HEK293 (cell line): ENCODE measurements around the gene SAC3D1.

Experiments used
- CTCF ChIA-PET: fragments of 350-600 bp; formaldehyde crosslinking; extraction: SDS; loops from one replicate; lab custom pipeline; 2021; ENCODE audit warnings: antibody characterized with exemption; lab: Yijun Ruan, JAX
- POLR2A ChIA-PET: fragments of 300-600 bp; formaldehyde crosslinking; extraction: SDS; loops from one replicate; lab custom pipeline; 2020; ENCODE audit warnings: antibody characterized with exemption, inconsistent platforms; lab: Yijun Ruan, JAX
- H3K27ac ChIP-seq: fragments of 200-500 bp; sonication (Bioruptor generic); 2 replicates; pipeline ENCODE4 v1.5.1; 2014; ENCODE audit warnings: low read depth, low read length, control low read depth, inconsistent platforms; ENCODE audit errors: extremely low read depth
- H3K36me3 ChIP-seq, 2 experiments: fragments of 200-500 bp in 1 of 2; sonication (Bioruptor generic) in 1 of 2; 1 replicate in 1 of 2; 2 replicates in 1 of 2; pipeline ENCODE4 v1.5.1; 2014 to 2017; ENCODE audit warnings: inconsistent platforms in 2 of 2, low read length in 2 of 2; ENCODE audit not compliant: control insufficient read depth in 2 of 2, insufficient read depth in 1 of 2
- H3K4me1 ChIP-seq: fragments of 200-500 bp; sonication (Bioruptor generic); 2 replicates; pipeline ENCODE4 v1.5.1; 2014; ENCODE audit warnings: mild to moderate bottlenecking, low read length, inconsistent platforms; ENCODE audit not compliant: control insufficient read depth, insufficient read depth
- H3K4me3 ChIP-seq: 2 replicates; pipeline ENCODE4 v1.5.1; 2011; ENCODE audit warnings: low read depth, mild to moderate bottlenecking, control low read depth, low read length, moderate library complexity
- H3K9me3 ChIP-seq: fragments of 200-500 bp; sonication (Bioruptor generic); 2 replicates; pipeline ENCODE4 v1.5.1; 2014; ENCODE audit warnings: low read depth, low read length, inconsistent platforms; ENCODE audit not compliant: control insufficient read depth, insufficient read depth
- EGR2 ChIP-seq: fragments of 450-650 bp; formaldehyde crosslinking; IDR thresholded peaks from 2 replicates; pipeline ENCODE4 v1.5.1; 2016; ENCODE audit warnings: low read depth, missing biosample characterization, missing genetic modification characterization
- HOXA7 ChIP-seq: sonication (generic); formaldehyde crosslinking; IDR thresholded peaks from 2 replicates; pipeline ENCODE4 v1.8.1; 2022; ENCODE audit warnings: missing genetic modification reagents, borderline replicate concordance
- HOXC10 ChIP-seq: sonication (generic); formaldehyde crosslinking; IDR thresholded peaks from 2 replicates; pipeline ENCODE4 v1.8.1; 2023; ENCODE audit warnings: mild to moderate bottlenecking, missing genetic modification reagents
- IKZF3 ChIP-seq: fragments of 450-650 bp; IDR thresholded peaks from 2 replicates; pipeline ENCODE4 v1.5.0; 2018; ENCODE audit warnings: missing biosample characterization, mild to moderate bottlenecking, missing genetic modification characterization, moderate library complexity
- KLF9 ChIP-seq: fragments of 450-650 bp; formaldehyde crosslinking; IDR thresholded peaks from 2 replicates; pipeline ENCODE4 v1.5.1; 2016; ENCODE audit warnings: missing biosample characterization, missing genetic modification characterization, low read depth
- PRDM1 ChIP-seq: fragments of 450-650 bp; formaldehyde crosslinking; IDR thresholded peaks from 2 replicates; pipeline ENCODE4; 2016; ENCODE audit warnings: missing biosample characterization, missing genetic modification characterization
- PRDM10 ChIP-seq: fragments of 450-650 bp; formaldehyde crosslinking; IDR thresholded peaks from 2 replicates; pipeline ENCODE4 v1.5.1; 2016; ENCODE audit warnings: missing biosample characterization, missing genetic modification characterization
- TCF7L2 ChIP-seq: IDR thresholded peaks from 2 replicates; pipeline ENCODE4 v1.6.1; 2011; ENCODE audit warnings: low read depth, mild to moderate bottlenecking, inconsistent platforms, low read length, moderate library complexity, borderline replicate concordance
- ZNF138 ChIP-seq: fragments of 450-650 bp; formaldehyde crosslinking; IDR thresholded peaks from 2 replicates; pipeline ENCODE4 v1.5.1; 2016; ENCODE audit warnings: missing biosample characterization, missing genetic modification characterization, borderline replicate concordance
- ZNF148 ChIP-seq: fragments of 450-650 bp; formaldehyde crosslinking; IDR thresholded peaks from 2 replicates; pipeline ENCODE4 v1.5.0; 2017; ENCODE audit warnings: missing biosample characterization, missing genetic modification characterization, borderline replicate concordance
- ZNF184 ChIP-seq: fragments of 450-650 bp; IDR thresholded peaks from 2 replicates; pipeline ENCODE4 v1.5.1; 2018; ENCODE audit warnings: missing biosample characterization, mild to moderate bottlenecking, missing genetic modification characterization
- ZNF202 ChIP-seq: fragments of 450-650 bp; formaldehyde crosslinking; IDR thresholded peaks from 2 replicates; pipeline ENCODE4 v1.5.1; 2016; ENCODE audit warnings: missing biosample characterization, missing genetic modification characterization, borderline replicate concordance
- ZNF211 ChIP-seq: fragments of 450-650 bp; formaldehyde crosslinking; IDR thresholded peaks from 2 replicates; pipeline ENCODE4 v1.5.1; 2016; ENCODE audit warnings: low read depth, missing biosample characterization, missing genetic modification characterization
- ZNF239 ChIP-seq: fragments of 450-650 bp; formaldehyde crosslinking; IDR thresholded peaks from 2 replicates; pipeline ENCODE4 v1.5.1; 2016; ENCODE audit warnings: missing biosample characterization, missing genetic modification characterization
- ZNF366 ChIP-seq: fragments of 450-650 bp; formaldehyde crosslinking; conservative IDR thresholded peaks from 2 replicates; pipeline ENCODE4 v1.5.1; 2016; ENCODE audit warnings: missing biosample characterization, missing genetic modification characterization
- ZNF426 ChIP-seq: fragments of 450-650 bp; formaldehyde crosslinking; IDR thresholded peaks from 2 replicates; pipeline ENCODE4 v1.5.1; 2017; ENCODE audit warnings: missing biosample characterization, missing genetic modification characterization, mild to moderate bottlenecking, inconsistent platforms, moderate library complexity
- ZNF518A ChIP-seq: fragments of 450-650 bp; formaldehyde crosslinking; conservative IDR thresholded peaks from 2 replicates; pipeline ENCODE4 v1.5.1; 2016; ENCODE audit warnings: low read depth, missing biosample characterization, missing genetic modification characterization
- ZNF571 ChIP-seq: fragments of 450-650 bp; formaldehyde crosslinking; IDR thresholded peaks from 2 replicates; pipeline ENCODE4 v1.5.0; 2017; ENCODE audit warnings: missing biosample characterization, missing genetic modification characterization
- ZNF600 ChIP-seq: fragments of 450-650 bp; formaldehyde crosslinking; IDR thresholded peaks from 2 replicates; pipeline ENCODE4 v1.5.1; 2016; ENCODE audit warnings: missing biosample characterization, missing genetic modification characterization
- ZNF629 ChIP-seq: fragments of 450-650 bp; formaldehyde crosslinking; IDR thresholded peaks from 2 replicates; pipeline ENCODE4 v1.5.1; 2017; ENCODE audit warnings: missing biosample characterization, missing genetic modification characterization
- ZNF639 ChIP-seq: fragments of 450-650 bp; formaldehyde crosslinking; IDR thresholded peaks from 2 replicates; pipeline ENCODE4 v1.5.1; 2016; ENCODE audit warnings: missing biosample characterization, missing genetic modification characterization
- ZNF707 ChIP-seq: fragments of 450-650 bp; formaldehyde crosslinking; IDR thresholded peaks from 2 replicates; pipeline ENCODE4 v1.5.1; 2016; ENCODE audit warnings: missing biosample characterization, missing genetic modification characterization
- ZNF776 ChIP-seq: fragments of 450-650 bp; formaldehyde crosslinking; IDR thresholded peaks from 2 replicates; pipeline ENCODE4 v1.5.0; 2017; ENCODE audit warnings: missing biosample characterization, missing genetic modification characterization, borderline replicate concordance
- ZXDB ChIP-seq: fragments of 450-650 bp; formaldehyde crosslinking; IDR thresholded peaks from 2 replicates; pipeline ENCODE4 v1.5.1; 2016; ENCODE audit warnings: missing biosample characterization, missing genetic modification characterization

Gene SAC3D1

GRCh38 chr11:65055538-65055937 lies 14.5 kb downstream of the SAC3D1 start:
- Histone ChIP-seq H3K27ac (no peak overlapping the region), H3K4me1 (no peaks in the 10 kb centered on the region), H3K36me3 (no peaks in the 10 kb centered on the region), H3K4me3 (no peak overlapping the region), H3K9me3 (no peaks in the 10 kb centered on the region)
- ChIA-PET POLR2A (no interaction called here), CTCF (no interaction called here)
- peak; percentile 95 for TF ChIP-seq PRDM1 (tag by site-specific recombination)
- 0 out of 2 replicates have a peak, but pooled peaks have one; percentile 22 for TF ChIP-seq ZNF366 (tag by site-specific recombination)
- no peak for TF ChIP-seq KLF9
- no peak for TF ChIP-seq ZNF707

GRCh38 chr11:65056999-65057398 lies 16.0 kb downstream of the SAC3D1 start:
- ChIA-PET CTCF (interaction anchor here (0.6 kb wide), 1 partner anchor 7 kb away, joined by 5 read pairs; no protein-coding TSS in a partner anchor), POLR2A (interaction anchor here (0.9 kb wide), 1 partner anchor 16 kb away, joined by 5 read pairs; the partner anchor contains the start of gene SAC3D1)
- Histone ChIP-seq H3K27ac (no peak overlapping the region), H3K36me3 (no peaks in the 10 kb centered on the region), H3K9me3 (no peaks in the 10 kb centered on the region), H3K4me3 (no peak overlapping the region), H3K4me1 (no peaks in the 10 kb centered on the region)
- TF ChIP-seq ZNF211 (no peak), TCF7L2 (no peak), ZNF518A (tag by site-specific recombination) (no peak), ZNF629 (tag by site-specific recombination) (no peak), ZNF138 (tag by site-specific recombination) (no peak), ZNF639 (no peak), HOXA7 (CRISPR knock-in tag) (no peak), ZNF426 (tag by site-specific recombination) (no peak), ZNF184 (no peak), PRDM10 (tag by site-specific recombination) (no peak), ZNF600 (tag by site-specific recombination) (no peak), IKZF3 (tag by site-specific recombination) (no peak), ZNF776 (tag by site-specific recombination) (no peak), ZXDB (tag by site-specific recombination) (no peak), ZNF148 (tag by site-specific recombination) (no peak), ZNF571 (tag by site-specific recombination) (no peak), HOXC10 (CRISPR knock-in tag) (no peak), ZNF202 (tag by site-specific recombination) (no peak), EGR2 (tag by site-specific recombination) (no peak), ZNF239 (tag by site-specific recombination) (no peak)
